ENCODE data around the gene GNAO1.

DNA sequence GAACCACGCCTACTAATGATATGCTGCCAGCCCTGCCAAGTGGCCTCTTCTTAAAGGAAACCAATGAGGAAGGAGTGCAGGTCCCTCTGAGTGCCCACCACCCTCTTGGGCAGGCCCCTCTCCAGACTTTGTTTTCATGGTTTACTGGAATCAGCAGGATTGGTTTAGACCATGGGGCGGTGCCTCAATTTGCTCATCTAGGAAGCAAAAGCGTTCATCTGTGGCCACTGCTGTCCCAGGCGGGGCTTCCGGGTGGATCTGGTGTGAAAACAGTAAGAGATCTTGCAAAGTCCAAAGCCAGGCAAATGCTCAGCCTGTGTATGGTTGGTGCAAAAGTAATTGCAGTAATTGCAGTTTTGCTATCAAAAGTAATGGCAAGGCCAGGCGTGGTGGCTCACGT is 162.7 kb downstream of the GNAO1 start:
- TF ChIP-seq, protein P1, sequence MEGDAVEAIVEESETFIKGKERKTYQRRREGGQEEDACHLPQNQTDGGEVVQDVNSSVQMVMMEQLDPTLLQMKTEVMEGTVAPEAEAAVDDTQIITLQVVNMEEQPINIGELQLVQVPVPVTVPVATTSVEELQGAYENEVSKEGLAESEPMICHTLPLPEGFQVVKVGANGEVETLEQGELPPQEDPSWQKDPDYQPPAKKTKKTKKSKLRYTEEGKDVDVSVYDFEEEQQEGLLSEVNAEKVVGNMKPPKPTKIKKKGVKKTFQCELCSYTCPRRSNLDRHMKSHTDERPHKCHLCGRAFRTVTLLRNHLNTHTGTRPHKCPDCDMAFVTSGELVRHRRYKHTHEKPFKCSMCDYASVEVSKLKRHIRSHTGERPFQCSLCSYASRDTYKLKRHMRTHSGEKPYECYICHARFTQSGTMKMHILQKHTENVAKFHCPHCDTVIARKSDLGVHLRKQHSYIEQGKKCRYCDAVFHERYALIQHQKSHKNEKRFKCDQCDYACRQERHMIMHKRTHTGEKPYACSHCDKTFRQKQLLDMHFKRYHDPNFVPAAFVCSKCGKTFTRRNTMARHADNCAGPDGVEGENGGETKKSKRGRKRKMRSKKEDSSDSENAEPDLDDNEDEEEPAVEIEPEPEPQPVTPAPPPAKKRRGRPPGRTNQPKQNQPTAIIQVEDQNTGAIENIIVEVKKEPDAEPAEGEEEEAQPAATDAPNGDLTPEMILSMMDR (IDR thresholded peaks at IDR 0.05) = no peak
- no peak for TF ChIP-seq POLR2A (IDR thresholded peaks at IDR 0.05)
